Smooth muscle cell of the brain vasculature (primary cell): Measurements from ENCODE around the gene NAA11.

Source experiments
- DNase-seq: peaks from one replicate; pipeline ENCODE4 v3.0.0-alpha.2; 2012; ENCODE audit warnings: low read depth, low spot score

Gene NAA11

GRCh38 chr4:79325864-79326328 lies at the start of gene NAA11:
TSS of gene NAA11 (minus strand) at chr4:79326061. CDS start at chr4:79325877, 184 bp downstream.
- no peak for DNase-seq

- DNase-seq, result no peak
Observed at GRCh38 chr4:79370026-79370425, 44.2 kb upstream of the NAA11 start.

- no peak for DNase-seq
Observed at GRCh38 chr4:79367096-79367495, 41.2 kb upstream of the NAA11 start.

- no peak for DNase-seq
Observed at GRCh38 chr4:79366422-79366821, 40.6 kb upstream of the NAA11 start.

- DNase-seq, result no peak
Observed at GRCh38 chr4:79364061-79364460, 38.2 kb upstream of the NAA11 start.

- DNase-seq, result no peak
Observed at GRCh38 chr4:79362626-79363025, 36.8 kb upstream of the NAA11 start.

- DNase-seq, result no peak
Observed at GRCh38 chr4:79360006-79360405, 34.1 kb upstream of the NAA11 start.

GRCh38 chr4:79358438-79358837 lies 32.6 kb upstream of the NAA11 start:
- DNase-seq, result no peak

- DNase-seq, result no peak
Observed at GRCh38 chr4:79357365-79357764, 31.5 kb upstream of the NAA11 start.

GRCh38 chr4:79353075-79353474 lies 27.2 kb upstream of the NAA11 start:
- no peak for DNase-seq

- no peak for DNase-seq
Observed at GRCh38 chr4:79348405-79348804, 22.5 kb upstream of the NAA11 start.

GRCh38 chr4:79341893-79342653 lies 16.2 kb upstream of the NAA11 start:
- no peak for DNase-seq

- no peak for DNase-seq
Observed at GRCh38 chr4:79340568-79340967, 14.7 kb upstream of the NAA11 start.

- DNase-seq, result no peak
Observed at GRCh38 chr4:79338148-79338547, 12.3 kb upstream of the NAA11 start.

- no peak for DNase-seq
Observed at GRCh38 chr4:79334783-79335182, 8.9 kb upstream of the NAA11 start.

GRCh38 chr4:79334341-79334740 lies 8.5 kb upstream of the NAA11 start:
- no peak for DNase-seq

- no peak for DNase-seq
Observed at GRCh38 chr4:79331126-79331876, 5.4 kb upstream of the NAA11 start.

- no peak for DNase-seq
Observed at GRCh38 chr4:79330720-79331119, 4.9 kb upstream of the NAA11 start.

GRCh38 chr4:79325436-79325835 lies 425 bp downstream of the NAA11 start:
- DNase-seq, result no peak

GRCh38 chr4:79319975-79320374 lies 5.9 kb downstream of the NAA11 start:
- no peak for DNase-seq

- no peak for DNase-seq
Observed at GRCh38 chr4:79317711-79318110, 8.2 kb downstream of the NAA11 start.

GRCh38 chr4:79315891-79316290 lies 10.0 kb downstream of the NAA11 start:
- DNase-seq, result no peak

- DNase-seq, result no peak
Observed at GRCh38 chr4:79311279-79311678, 14.6 kb downstream of the NAA11 start.
